ENCODE measurements around the gene LBX1. TPM values are rescaled to one million over a fixed set of nuclear protein-coding genes. Genes with fewer than 3 reads are reported as not detected.

The LBX1 gene
- polyA plus RNA-seq, 1 donor = 12.4 TPM

GRCh38 chr10:101224910-101225823 is 4.1 kb downstream of the LBX1 start:
- DNase-seq = no peak

- no peak for DNase-seq
Measured at GRCh38 chr10:101224060-101224909, 5.0 kb downstream of the LBX1 start.

GRCh38 chr10:101223274-101224059 is 5.8 kb downstream of the LBX1 start:
- no peak for DNase-seq

- no peak for DNase-seq
Measured at GRCh38 chr10:101222683-101223273, 6.5 kb downstream of the LBX1 start.

GRCh38 chr10:101221963-101222531 is 7.2 kb downstream of the LBX1 start:
- DNase-seq = no peak

- no peak for DNase-seq
Measured at GRCh38 chr10:101221549-101221948, 7.7 kb downstream of the LBX1 start.

- no peak for DNase-seq
Measured at GRCh38 chr10:101219946-101220451, 9.3 kb downstream of the LBX1 start.

- DNase-seq = no peak
Measured at GRCh38 chr10:101219139-101219945, 9.9 kb downstream of the LBX1 start.

- no peak for DNase-seq
Measured at GRCh38 chr10:101218351-101219138, 10.7 kb downstream of the LBX1 start.

GRCh38 chr10:101217450-101218281 is 11.6 kb downstream of the LBX1 start:
- DNase-seq = no peak

- DNase-seq = no peak
Measured at GRCh38 chr10:101217044-101217425, 12.2 kb downstream of the LBX1 start.

- no peak for DNase-seq
Measured at GRCh38 chr10:101216207-101217043, 12.8 kb downstream of the LBX1 start.

- DNase-seq = no peak
Measured at GRCh38 chr10:101215397-101216206, 13.7 kb downstream of the LBX1 start.

GRCh38 chr10:101214446-101215396 is 14.5 kb downstream of the LBX1 start:
- DNase-seq = peak; percentile 73

GRCh38 chr10:101208543-101208942 is 20.7 kb downstream of the LBX1 start:
- DNase-seq = no peak

- DNase-seq = no peak
Measured at GRCh38 chr10:101207026-101207425, 22.2 kb downstream of the LBX1 start.

Data from hindlimb muscle (tissue), 1 donor.